Breast epithelium (tissue), 3 donors: ENCODE data around the gene DCAKD.

Experiments used
- POLR2A ChIP-seq: fragments of 450-650 bp; IDR thresholded peaks from one replicate; pipeline ENCODE4 v1.6.1; 2016; ENCODE audit warnings: antibody characterized with exemption, mild to moderate bottlenecking, moderate library complexity
- TF ChIP-seq, protein P1 (sequence below), 3 donors: fragments of 450-650 bp; IDR thresholded peaks; one replicate each; pipeline ENCODE4 v1.5.1; 2016 to 2017; ENCODE audit warnings: antibody characterized with exemption in 3 of 3, mild to moderate bottlenecking in 3 of 3, moderate library complexity in 3 of 3

DNA sequence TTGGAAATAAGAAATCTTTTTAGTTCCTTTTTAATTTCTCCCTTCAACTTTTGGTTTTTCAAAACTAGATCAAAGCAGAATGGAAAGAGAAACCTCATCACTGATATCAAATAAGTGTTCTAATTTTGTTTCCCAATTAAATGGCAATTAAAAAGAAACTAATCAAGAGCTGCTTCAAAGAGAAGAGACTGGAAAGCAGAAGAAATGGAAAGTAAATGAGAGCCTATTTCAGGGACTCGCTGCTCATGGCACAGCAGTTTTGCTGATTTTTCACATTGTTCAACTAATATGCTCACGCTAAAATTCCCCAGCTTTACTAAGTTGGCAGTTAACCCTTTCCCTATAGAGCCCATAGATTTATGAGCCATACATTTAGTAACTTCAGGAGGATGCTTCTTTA lies 16.2 kb upstream of the DCAKD start:
- TF ChIP-seq, protein P1, sequence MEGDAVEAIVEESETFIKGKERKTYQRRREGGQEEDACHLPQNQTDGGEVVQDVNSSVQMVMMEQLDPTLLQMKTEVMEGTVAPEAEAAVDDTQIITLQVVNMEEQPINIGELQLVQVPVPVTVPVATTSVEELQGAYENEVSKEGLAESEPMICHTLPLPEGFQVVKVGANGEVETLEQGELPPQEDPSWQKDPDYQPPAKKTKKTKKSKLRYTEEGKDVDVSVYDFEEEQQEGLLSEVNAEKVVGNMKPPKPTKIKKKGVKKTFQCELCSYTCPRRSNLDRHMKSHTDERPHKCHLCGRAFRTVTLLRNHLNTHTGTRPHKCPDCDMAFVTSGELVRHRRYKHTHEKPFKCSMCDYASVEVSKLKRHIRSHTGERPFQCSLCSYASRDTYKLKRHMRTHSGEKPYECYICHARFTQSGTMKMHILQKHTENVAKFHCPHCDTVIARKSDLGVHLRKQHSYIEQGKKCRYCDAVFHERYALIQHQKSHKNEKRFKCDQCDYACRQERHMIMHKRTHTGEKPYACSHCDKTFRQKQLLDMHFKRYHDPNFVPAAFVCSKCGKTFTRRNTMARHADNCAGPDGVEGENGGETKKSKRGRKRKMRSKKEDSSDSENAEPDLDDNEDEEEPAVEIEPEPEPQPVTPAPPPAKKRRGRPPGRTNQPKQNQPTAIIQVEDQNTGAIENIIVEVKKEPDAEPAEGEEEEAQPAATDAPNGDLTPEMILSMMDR (IDR thresholded peaks at IDR 0.05) = no peak
- TF ChIP-seq POLR2A = no peak
